Measurements from ENCODE around the gene CLMN. TPM values are rescaled to one million over a fixed set of nuclear protein-coding genes. Genes with fewer than 3 reads are reported as not detected.

CLMN gene
- polyA plus RNA-seq, 3 donors = 22.0 to 33.7 (median 23.2) TPM

DNA sequence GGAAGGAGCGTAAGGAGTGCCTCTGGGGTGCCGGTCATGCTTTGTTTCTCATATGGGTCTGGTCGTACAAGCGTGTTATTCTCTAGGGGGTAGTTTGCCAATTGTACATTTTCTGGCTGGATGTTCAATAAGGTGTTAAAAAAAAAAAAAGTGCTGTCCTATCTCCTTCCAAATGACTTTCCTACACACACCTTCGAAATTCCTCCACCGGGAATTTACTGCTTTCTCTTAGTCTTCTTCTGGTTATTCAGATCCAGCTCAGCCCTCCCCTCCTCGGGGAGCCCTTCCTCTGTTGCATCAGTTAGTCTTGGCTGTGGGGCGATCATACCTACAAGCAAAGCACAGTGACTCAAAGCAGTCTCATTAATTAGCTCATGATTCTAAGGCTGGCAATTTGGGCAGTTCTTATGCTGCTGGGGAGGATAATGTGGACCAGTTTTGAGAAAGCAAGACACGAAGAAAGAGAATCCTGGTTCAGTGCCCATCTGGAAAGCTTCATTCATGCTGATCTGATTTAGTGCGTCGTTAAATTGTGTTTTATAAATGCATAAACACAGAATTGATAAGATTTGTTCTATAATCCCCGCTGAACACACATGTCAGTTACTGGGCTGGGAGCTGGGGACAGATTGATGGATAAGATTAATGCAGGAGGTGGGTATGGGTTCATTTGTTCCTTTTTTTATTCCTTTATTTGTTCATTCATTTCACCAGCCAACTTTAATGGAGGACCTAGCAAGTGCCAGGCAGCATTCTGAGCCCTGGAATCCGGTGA is 9.2 kb upstream of the CLMN start:
- H3K4me1 Mint-ChIP-seq = peaks cover 18% of the 10 kb centered on the region
- TF ChIP-seq, protein P1, sequence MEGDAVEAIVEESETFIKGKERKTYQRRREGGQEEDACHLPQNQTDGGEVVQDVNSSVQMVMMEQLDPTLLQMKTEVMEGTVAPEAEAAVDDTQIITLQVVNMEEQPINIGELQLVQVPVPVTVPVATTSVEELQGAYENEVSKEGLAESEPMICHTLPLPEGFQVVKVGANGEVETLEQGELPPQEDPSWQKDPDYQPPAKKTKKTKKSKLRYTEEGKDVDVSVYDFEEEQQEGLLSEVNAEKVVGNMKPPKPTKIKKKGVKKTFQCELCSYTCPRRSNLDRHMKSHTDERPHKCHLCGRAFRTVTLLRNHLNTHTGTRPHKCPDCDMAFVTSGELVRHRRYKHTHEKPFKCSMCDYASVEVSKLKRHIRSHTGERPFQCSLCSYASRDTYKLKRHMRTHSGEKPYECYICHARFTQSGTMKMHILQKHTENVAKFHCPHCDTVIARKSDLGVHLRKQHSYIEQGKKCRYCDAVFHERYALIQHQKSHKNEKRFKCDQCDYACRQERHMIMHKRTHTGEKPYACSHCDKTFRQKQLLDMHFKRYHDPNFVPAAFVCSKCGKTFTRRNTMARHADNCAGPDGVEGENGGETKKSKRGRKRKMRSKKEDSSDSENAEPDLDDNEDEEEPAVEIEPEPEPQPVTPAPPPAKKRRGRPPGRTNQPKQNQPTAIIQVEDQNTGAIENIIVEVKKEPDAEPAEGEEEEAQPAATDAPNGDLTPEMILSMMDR (IDR thresholded peaks at IDR 0.05) = no peak
- H3K4me1 ChIP-seq (ENCODE audit: control insufficient read depth in 1 of 2, insufficient read depth in 2 of 2, low read length in 2 of 2) = peaks cover 0 to 17% of the 10 kb centered on the region in 2 donors
- H3K36me3 Mint-ChIP-seq = peaks cover 0 to 2% of the 10 kb centered on the region in 2 donors
- no peak overlapping the region for H3K4me2 ChIP-seq (replicated peaks; ENCODE audit: extremely low read depth, low read length, poor library complexity, severe bottlenecking)
- no peak overlapping the region for H2AFZ ChIP-seq (ENCODE audit: insufficient read depth, low read depth, low read length, poor library complexity, severe bottlenecking)
- no peak overlapping the region for H3K4me3 Mint-ChIP-seq
- no peaks in the 10 kb centered on the region for H3K9me3 ChIP-seq (replicated peaks in 1 of 2; ENCODE audit: control insufficient read depth in 1 of 2, insufficient read depth in 1 of 2, low read length in 2 of 2)
- H3K36me3 ChIP-seq (replicated peaks in 1 of 2; ENCODE audit: control insufficient read depth in 1 of 2, insufficient read depth in 2 of 2, low read length in 2 of 2) = no peaks in the 10 kb centered on the region
- H3K27me3 Mint-ChIP-seq (ENCODE audit: low read depth in 3 of 3) = peaks cover 7 to 10% (median 7%) of the 10 kb centered on the region in 3 donors
- H3K79me2 ChIP-seq (ENCODE audit: insufficient read depth, low read length) = no peaks in the 10 kb centered on the region
- peak overlapping the region in 3 of 7 donors; percentile 1 to 22 (median 12) for H3K27ac Mint-ChIP-seq
- 96% methylated on average over 6 of the region's 13 CpGs for WGBS (ENCODE audit: insufficient coverage)
- H3K27ac ChIP-seq (ENCODE audit: low read depth in 1 of 2, low read length in 2 of 2) = no peak overlapping the region
- H3K9ac ChIP-seq (ENCODE audit: insufficient read depth, low read length, poor library complexity, severe bottlenecking) = no peak overlapping the region
- no peak overlapping the region for H3K4me3 ChIP-seq (replicated peaks in 1 of 3; ENCODE audit: low read depth in 2 of 3, low read length in 3 of 3)
- H3K27me3 ChIP-seq (ENCODE audit: control insufficient read depth in 2 of 2, insufficient read depth in 2 of 2, low read length in 2 of 2) = no peaks in the 10 kb centered on the region
- no peak for DNase-seq
- H3K9me3 Mint-ChIP-seq = no peaks in the 10 kb centered on the region
- intact Hi-C loops (cut with micrococcal nuclease) = loop anchor here in 1 of 2 donors (10.0 kb wide), 1 partner anchor 144 kb away; no protein-coding TSS in a partner anchor
- H4K20me1 ChIP-seq (ENCODE audit: insufficient read depth, low read length) = no peaks in the 10 kb centered on the region

DNA sequence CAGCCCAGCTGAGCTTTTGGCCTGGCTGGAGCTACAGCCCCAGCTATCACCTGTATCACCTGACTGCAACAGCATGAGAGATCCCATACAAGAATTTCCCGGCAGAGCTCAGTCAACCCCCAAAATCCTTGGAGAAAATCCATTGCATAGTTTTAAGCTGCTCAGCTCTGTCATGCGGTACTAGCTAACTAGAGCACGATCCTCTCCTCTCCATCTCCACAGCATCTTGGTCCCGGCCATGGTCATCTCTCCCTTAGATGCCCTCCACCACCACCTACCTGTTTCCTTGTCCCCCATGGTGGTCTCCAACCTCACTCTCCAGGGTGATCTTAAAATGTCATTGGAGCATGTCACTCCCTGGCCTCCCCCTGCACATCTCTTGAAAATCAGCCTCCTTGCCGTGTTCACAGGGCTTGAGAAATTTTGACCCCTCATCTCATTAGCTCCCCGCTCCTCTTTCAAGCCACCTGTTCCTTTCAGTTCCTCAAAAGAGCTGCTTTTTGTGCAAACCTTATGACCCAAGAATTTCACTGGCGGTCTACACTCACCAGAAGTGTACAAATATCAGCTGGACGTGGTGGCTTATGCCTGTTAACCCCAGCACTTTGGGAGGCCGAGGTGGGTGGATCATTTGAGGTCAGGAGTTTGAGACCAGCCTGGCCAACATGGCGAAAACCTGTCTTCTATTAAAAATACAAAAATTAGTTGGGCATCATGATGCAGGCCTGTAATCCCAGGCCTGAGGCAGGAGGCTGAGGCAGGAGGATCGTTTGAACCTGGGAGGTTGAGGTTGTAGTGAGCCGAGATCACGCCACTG is 8.1 kb upstream of the CLMN start:
- WGBS (ENCODE audit: insufficient coverage) = 82% methylated on average over 6 of the region's 13 CpGs
- Histone ChIP-seq H4K20me1 (ENCODE audit: insufficient read depth, low read length) (no peaks in the 10 kb centered on the region), H3K4me3 (replicated peaks in 1 of 3; ENCODE audit: low read depth in 2 of 3, low read length in 3 of 3) (no peak overlapping the region), H3K9ac (ENCODE audit: insufficient read depth, low read length, poor library complexity, severe bottlenecking) (no peak overlapping the region), H3K4me2 (replicated peaks; ENCODE audit: extremely low read depth, low read length, poor library complexity, severe bottlenecking) (no peak overlapping the region), H2AFZ (ENCODE audit: insufficient read depth, low read depth, low read length, poor library complexity, severe bottlenecking) (no peak overlapping the region), H3K27me3 (ENCODE audit: control insufficient read depth in 2 of 2, insufficient read depth in 2 of 2, low read length in 2 of 2) (no peaks in the 10 kb centered on the region), H3K27ac (ENCODE audit: low read depth in 1 of 2, low read length in 2 of 2) (no peak overlapping the region), H3K79me2 (ENCODE audit: insufficient read depth, low read length) (no peaks in the 10 kb centered on the region), H3K4me1 (ENCODE audit: control insufficient read depth in 1 of 2, insufficient read depth in 2 of 2, low read length in 2 of 2) (peaks cover 11 to 29% of the 10 kb centered on the region in 2 donors), H3K9me3 (replicated peaks in 1 of 2; ENCODE audit: control insufficient read depth in 1 of 2, insufficient read depth in 1 of 2, low read length in 2 of 2) (no peaks in the 10 kb centered on the region), H3K36me3 (replicated peaks in 1 of 2; ENCODE audit: control insufficient read depth in 1 of 2, insufficient read depth in 2 of 2, low read length in 2 of 2) (no peaks in the 10 kb centered on the region)
- peak overlapping the region in 4 of 7 donors; percentile 13 to 81 (median 72) for H3K27ac Mint-ChIP-seq
- no peaks in the 10 kb centered on the region for H3K9me3 Mint-ChIP-seq
- H3K4me3 Mint-ChIP-seq = peak overlapping the region in 1 of 2 donors; percentile 4
- TF ChIP-seq, protein P1 (IDR thresholded peaks at IDR 0.05) = no peak
- peaks cover 3 to 7% (median 6%) of the 10 kb centered on the region in 3 donors for H3K27me3 Mint-ChIP-seq (ENCODE audit: low read depth in 3 of 3)
- peaks cover 30% of the 10 kb centered on the region for H3K4me1 Mint-ChIP-seq
- intact Hi-C loops (cut with micrococcal nuclease) = loop anchor here in 1 of 2 donors (10.0 kb wide), 1 partner anchor 143 kb away; no protein-coding TSS in a partner anchor
- peaks cover 0 to 2% of the 10 kb centered on the region in 2 donors for H3K36me3 Mint-ChIP-seq
- DNase-seq = no peak
